CD14-positive monocyte (primary cell): ENCODE measurements around the gene CXCL17. TPM values are rescaled to one million over a fixed set of nuclear protein-coding genes. Genes with fewer than 3 reads are reported as not detected.
A peak's percentile ranks its signal among the peaks of the same experiment; 100 is the strongest.

Source experiments
- DNase-seq, 3 donors: peaks; one replicate each; pipeline ENCODE4 v3.0.0-alpha.2; 2011 to 2022
- H2AFZ ChIP-seq: 2 replicates; pipeline ENCODE4 v1.6.0; 2012; ENCODE audit warnings: mild to moderate bottlenecking, low read depth, low read length, inconsistent platforms; ENCODE audit not compliant: insufficient read depth, poor library complexity, severe bottlenecking
- H3K27ac ChIP-seq, 2 donors: 1 replicate in 1 of 2; 2 replicates in 1 of 2; pipeline ENCODE4 v1.5.1; 2012 to 2013; ENCODE audit warnings: low read length in 2 of 2, control low read depth in 1 of 2, inconsistent platforms in 1 of 2, low read depth in 1 of 2, mild to moderate bottlenecking in 1 of 2
- H3K27me3 ChIP-seq, 2 donors: one replicate each; pipeline versions ENCODE4 v1.6.0 to v1.6.1; 2011 to 2013; ENCODE audit warnings: low read length in 2 of 2; ENCODE audit not compliant: control insufficient read depth in 2 of 2, insufficient read depth in 2 of 2
- H3K36me3 ChIP-seq, 2 donors: replicated peaks in 1 of 2; 1 replicate in 1 of 2; 2 replicates in 1 of 2; pipeline versions ENCODE4 v1.5.1 to v1.6.1; 2012 to 2013; ENCODE audit warnings: low read length in 2 of 2, control low read depth in 1 of 2, inconsistent platforms in 1 of 2, mild to moderate bottlenecking in 1 of 2; ENCODE audit not compliant: insufficient read depth in 2 of 2, control insufficient read depth in 1 of 2
- H3K4me1 ChIP-seq, 2 donors: 1 replicate in 1 of 2; 2 replicates in 1 of 2; pipeline versions ENCODE4 v1.5.1 to v1.6.1; 2012 to 2013; ENCODE audit warnings: low read length in 2 of 2, control low read depth in 1 of 2, inconsistent platforms in 1 of 2, mild to moderate bottlenecking in 1 of 2, moderate library complexity in 1 of 2; ENCODE audit not compliant: insufficient read depth in 2 of 2, control insufficient read depth in 1 of 2
- H3K4me2 ChIP-seq: replicated peaks from 2 replicates; pipeline ENCODE3; 2012; ENCODE audit warnings: low read length, moderate library complexity, mild to moderate bottlenecking; ENCODE audit not compliant: poor library complexity, severe bottlenecking; ENCODE audit errors: extremely low read depth
- H3K4me3 ChIP-seq, 3 experiments: fragments of 200-600 bp in 1 of 3; sonication (generic) in 1 of 3; replicated peaks in 1 of 3; 1 replicate in 2 of 3; 2 replicates in 1 of 3; pipeline ENCODE4 v1.5.1; 2011 to 2013; ENCODE audit warnings: low read length in 3 of 3, mild to moderate bottlenecking in 3 of 3, control low read depth in 2 of 3, low read depth in 2 of 3, inconsistent platforms in 1 of 3, moderate library complexity in 1 of 3
- H3K79me2 ChIP-seq: 2 replicates; pipeline ENCODE4 v1.6.0; 2012; ENCODE audit warnings: mild to moderate bottlenecking, control low read depth, inconsistent platforms, low read length, moderate library complexity; ENCODE audit not compliant: insufficient read depth
- H3K9ac ChIP-seq: 2 replicates; pipeline ENCODE4 v1.6.0; 2017; ENCODE audit warnings: low read length, mild to moderate bottlenecking; ENCODE audit not compliant: insufficient read depth, poor library complexity, severe bottlenecking
- H3K9me3 ChIP-seq, 2 donors: replicated peaks in 1 of 2; 1 replicate in 1 of 2; 2 replicates in 1 of 2; pipeline versions ENCODE4 v1.5.1 to v1.6.1; 2012 to 2013; ENCODE audit warnings: low read length in 2 of 2, control low read depth in 1 of 2; ENCODE audit not compliant: control insufficient read depth in 1 of 2, insufficient read depth in 1 of 2
- H4K20me1 ChIP-seq: 2 replicates; pipeline ENCODE4 v1.6.0; 2012; ENCODE audit warnings: mild to moderate bottlenecking, low read length, control low read depth, moderate library complexity; ENCODE audit not compliant: insufficient read depth
- H3K27ac Mint-ChIP-seq, 7 donors: one replicate each; pipeline ENCODE4 v1.8.0; 2020; ENCODE audit warnings: mild to moderate bottlenecking in 7 of 7, mixed read lengths in 7 of 7, moderate library complexity in 6 of 7, inconsistent platforms in 2 of 7
- H3K27me3 Mint-ChIP-seq, 3 donors: one replicate each; pipeline ENCODE4 v1.8.0; 2021 to 2022; ENCODE audit warnings: low read depth in 3 of 3, mild to moderate bottlenecking in 3 of 3, mixed read lengths in 3 of 3, moderate library complexity in 3 of 3, inconsistent platforms in 1 of 3
- H3K36me3 Mint-ChIP-seq, 2 donors: one replicate each; pipeline ENCODE4 v1.8.0; 2020; ENCODE audit warnings: mixed read lengths in 2 of 2, inconsistent platforms in 1 of 2, mild to moderate bottlenecking in 1 of 2
- H3K4me1 Mint-ChIP-seq: one replicate; pipeline ENCODE4 v1.8.0; 2020; ENCODE audit warnings: mild to moderate bottlenecking, mixed read lengths
- H3K4me3 Mint-ChIP-seq, 2 donors: one replicate each; pipeline ENCODE4 v1.8.0; 2020; ENCODE audit warnings: mild to moderate bottlenecking in 2 of 2, mixed read lengths in 2 of 2, moderate library complexity in 1 of 2
- H3K9me3 Mint-ChIP-seq, 7 donors: one replicate each; pipeline ENCODE4 v1.8.0; 2020 to 2022; ENCODE audit warnings: mixed read lengths in 7 of 7, mild to moderate bottlenecking in 6 of 7, moderate library complexity in 6 of 7, inconsistent platforms in 2 of 7
- WGBS: methylation state at CpG from one replicate; pipeline ENCODE4 v1.1.5; 2013; ENCODE audit warnings: missing lambda C conversion rate; ENCODE audit not compliant: insufficient coverage; 5-methylcytosine and 5-hydroxymethylcytosine counted together
- intact Hi-C, 2 donors: fragments of 100-400 bp; cut with micrococcal nuclease; formaldehyde crosslinking; loops; one replicate each; pipeline versions ENCODE4 v1.15.0 to v1.15.1; 2023
- polyA plus RNA-seq, 3 donors: library from polyadenylated mRNA; depleted of rRNA in 1 of 3; unstranded in 2 of 3; stranded (reverse) in 1 of 3; fragments of 300-500 nt in 2 of 3; fragments of >200 nt in 1 of 3; fragmentation: Illumina TruSeq in 2 of 3; gene quantifications; 1 replicate in 2 of 3; 2 replicates in 1 of 3; pipeline ENCODE4 v1.2.3, GENCODE V29; 2012 to 2021
- TF ChIP-seq, protein P1 (sequence below): fragments of 200-600 bp; IDR thresholded peaks from one replicate; pipeline ENCODE4 v1.8.0; 2022; ENCODE audit warnings: antibody characterized with exemption, mild to moderate bottlenecking

The CXCL17 gene
- polyA plus RNA-seq, 3 donors: not detected

DNA sequence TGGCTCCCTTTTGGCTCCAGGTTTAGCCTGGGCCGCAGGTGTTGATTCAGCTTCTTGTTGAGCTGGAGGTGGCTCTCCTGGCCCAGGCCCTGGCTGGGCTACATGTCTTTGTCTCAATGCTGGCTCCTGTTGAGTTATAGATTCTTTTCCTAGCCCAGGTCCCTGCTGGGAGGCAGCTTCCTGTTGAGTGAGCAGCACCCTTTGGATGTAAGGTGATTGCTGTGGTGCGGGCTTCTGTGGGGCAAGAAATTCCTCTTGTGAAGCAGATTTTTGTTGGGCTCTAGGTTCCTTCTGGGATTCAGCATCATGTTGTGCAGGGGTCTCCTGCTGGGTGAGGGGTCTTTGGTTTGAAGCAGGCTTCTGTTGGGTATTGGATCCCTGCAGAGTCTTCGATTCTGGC, 16.1 kb downstream of the CXCL17 start:
- peaks cover 0 to 2% of the 10 kb centered on the region in 2 donors for H3K36me3 Mint-ChIP-seq
- H4K20me1 ChIP-seq: no peaks in the 10 kb centered on the region
- WGBS: 100% methylated on average over 2 of the region's 3 CpGs
- H3K36me3 ChIP-seq: no peaks in the 10 kb centered on the region
- no peak overlapping the region for H3K9ac ChIP-seq
- peaks cover 0 to 17% (median 4%) of the 10 kb centered on the region in 7 donors for H3K9me3 Mint-ChIP-seq
- no peak overlapping the region for H3K4me3 ChIP-seq
- H3K4me1 ChIP-seq: peaks cover 23 to 25% of the 10 kb centered on the region in 2 donors
- no peak overlapping the region for H2AFZ ChIP-seq
- DNase-seq: no peak
- no peaks in the 10 kb centered on the region for H3K9me3 ChIP-seq
- H3K27ac Mint-ChIP-seq: no peak overlapping the region
- no peak overlapping the region for H3K4me3 Mint-ChIP-seq
- no peak overlapping the region for H3K27ac ChIP-seq
- TF ChIP-seq, protein P1, sequence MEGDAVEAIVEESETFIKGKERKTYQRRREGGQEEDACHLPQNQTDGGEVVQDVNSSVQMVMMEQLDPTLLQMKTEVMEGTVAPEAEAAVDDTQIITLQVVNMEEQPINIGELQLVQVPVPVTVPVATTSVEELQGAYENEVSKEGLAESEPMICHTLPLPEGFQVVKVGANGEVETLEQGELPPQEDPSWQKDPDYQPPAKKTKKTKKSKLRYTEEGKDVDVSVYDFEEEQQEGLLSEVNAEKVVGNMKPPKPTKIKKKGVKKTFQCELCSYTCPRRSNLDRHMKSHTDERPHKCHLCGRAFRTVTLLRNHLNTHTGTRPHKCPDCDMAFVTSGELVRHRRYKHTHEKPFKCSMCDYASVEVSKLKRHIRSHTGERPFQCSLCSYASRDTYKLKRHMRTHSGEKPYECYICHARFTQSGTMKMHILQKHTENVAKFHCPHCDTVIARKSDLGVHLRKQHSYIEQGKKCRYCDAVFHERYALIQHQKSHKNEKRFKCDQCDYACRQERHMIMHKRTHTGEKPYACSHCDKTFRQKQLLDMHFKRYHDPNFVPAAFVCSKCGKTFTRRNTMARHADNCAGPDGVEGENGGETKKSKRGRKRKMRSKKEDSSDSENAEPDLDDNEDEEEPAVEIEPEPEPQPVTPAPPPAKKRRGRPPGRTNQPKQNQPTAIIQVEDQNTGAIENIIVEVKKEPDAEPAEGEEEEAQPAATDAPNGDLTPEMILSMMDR: no peak
- peaks cover 0 to 32% of the 10 kb centered on the region in 2 donors for H3K27me3 ChIP-seq
- peaks cover 29% of the 10 kb centered on the region for H3K4me1 Mint-ChIP-seq
- no peaks in the 10 kb centered on the region for H3K79me2 ChIP-seq
- intact Hi-C loops: no loop called here
- no peak overlapping the region for H3K4me2 ChIP-seq
- H3K27me3 Mint-ChIP-seq: peaks cover 36 to 52% (median 39%) of the 10 kb centered on the region in 3 donors

DNA sequence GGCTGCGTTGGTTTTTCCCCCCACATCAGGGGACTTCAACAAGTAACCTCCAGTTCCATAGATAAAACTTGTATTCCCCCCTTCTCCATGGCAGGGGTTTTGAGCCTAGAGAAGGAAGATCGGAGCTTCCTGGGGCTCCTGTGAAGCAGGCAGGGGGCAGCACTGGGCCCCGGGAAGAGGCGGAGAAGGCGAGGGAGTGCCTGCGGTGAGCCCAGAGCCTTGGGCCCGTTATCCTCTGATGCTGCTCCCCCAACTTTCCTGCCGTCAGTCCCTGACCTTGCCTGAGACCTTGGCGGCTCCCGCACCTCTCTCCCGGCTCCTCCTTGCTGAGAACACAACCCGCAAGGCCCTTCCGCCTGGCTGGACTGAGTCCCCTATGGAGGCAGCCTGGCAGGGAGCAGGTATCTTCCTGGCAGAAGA, 18.0 kb downstream of the CXCL17 start:
- WGBS: 95% methylated on average over 11 of the region's 13 CpGs
- no peak overlapping the region for H3K27ac Mint-ChIP-seq
- Histone ChIP-seq H3K9me3 (no peaks in the 10 kb centered on the region), H3K4me2 (no peak overlapping the region), H3K9ac (no peak overlapping the region), H3K4me1 (peaks cover 23 to 37% of the 10 kb centered on the region in 2 donors), H3K27me3 (peaks cover 0 to 34% of the 10 kb centered on the region in 2 donors), H3K27ac (no peak overlapping the region), H2AFZ (no peak overlapping the region), H4K20me1 (no peaks in the 10 kb centered on the region), H3K79me2 (no peaks in the 10 kb centered on the region), H3K36me3 (no peaks in the 10 kb centered on the region), H3K4me3 (no peak overlapping the region)
- peaks cover 0 to 2% of the 10 kb centered on the region in 2 donors for H3K36me3 Mint-ChIP-seq
- H3K4me3 Mint-ChIP-seq: peak overlapping the region in 1 of 2 donors; percentile 92
- no peak for DNase-seq
- TF ChIP-seq, protein P1: no peak
- intact Hi-C loops: no loop called here
- H3K9me3 Mint-ChIP-seq: peaks cover 0 to 17% (median 6%) of the 10 kb centered on the region in 7 donors
- H3K4me1 Mint-ChIP-seq: peaks cover 38% of the 10 kb centered on the region
- H3K27me3 Mint-ChIP-seq: peaks cover 39 to 54% (median 44%) of the 10 kb centered on the region in 3 donors
